BLaER1 (cell line): ENCODE measurements around the gene SLC2A11.
"Not testable (repeated sequence)": the region's sequence is repeated elsewhere in the genome, so short reads cannot be mapped to it uniquely, and the experiment has no call there.

Experiments
- H3K27ac ChIP-seq: shearing (Covaris generic); formaldehyde crosslinking; 2 replicates; pipeline ENCODE4 v1.8.1; 2022
- H3K27me3 ChIP-seq: shearing (Covaris generic); formaldehyde crosslinking; 2 replicates; pipeline ENCODE4 v1.8.1; 2022
- H3K36me3 ChIP-seq: shearing (Covaris generic); formaldehyde crosslinking; 2 replicates; pipeline ENCODE4 v1.8.1; 2022
- H3K4me1 ChIP-seq: shearing (Covaris generic); formaldehyde crosslinking; 2 replicates; pipeline ENCODE4 v1.8.1; 2022
- H3K4me2 ChIP-seq: shearing (Covaris generic); formaldehyde crosslinking; 2 replicates; pipeline ENCODE4 v1.8.1; 2022
- H3K4me3 ChIP-seq: shearing (Covaris generic); formaldehyde crosslinking; 2 replicates; pipeline ENCODE4 v1.8.1; 2022
- H3K9ac ChIP-seq: shearing (Covaris generic); formaldehyde crosslinking; 2 replicates; pipeline ENCODE4 v1.8.1; 2022
- H3K9me3 ChIP-seq: shearing (Covaris generic); formaldehyde crosslinking; 2 replicates; pipeline ENCODE4 v1.8.1; 2022
- H4K20me1 ChIP-seq: shearing (Covaris generic); formaldehyde crosslinking; 2 replicates; pipeline ENCODE4 v1.8.1; 2022
- Cebpa-rat ChIP-seq: shearing (Covaris generic); IDR thresholded peaks from 2 replicates; pipeline ENCODE4 v1.8.1; 2022

The SLC2A11 gene

DNA sequence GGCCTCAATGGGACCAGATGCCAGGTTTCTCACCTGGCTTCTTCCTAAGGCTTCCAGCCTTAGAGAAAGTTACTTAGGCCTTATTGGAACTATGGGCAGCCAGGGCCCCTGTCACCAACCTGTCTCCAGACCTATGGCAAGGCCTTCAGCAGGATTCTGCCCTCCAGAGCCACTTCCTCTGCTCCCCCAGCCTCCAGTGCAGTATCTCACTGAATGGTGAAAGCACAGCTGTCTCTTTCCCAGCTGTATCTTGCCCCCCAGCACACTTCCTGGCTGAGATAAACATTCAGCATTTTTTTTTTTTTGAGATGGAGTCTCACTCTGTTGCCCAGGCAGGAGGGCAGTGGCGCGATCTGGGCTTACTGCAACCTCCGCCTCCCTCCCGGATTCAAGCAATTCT, 1.5 kb downstream of the SLC2A11 start:
- TF ChIP-seq Cebpa-rat, result no peak
- no peaks in the 10 kb centered on the region for H4K20me1 ChIP-seq
- H3K9me3 ChIP-seq, result no peaks in the 10 kb centered on the region
- H3K4me2 ChIP-seq, result peak overlapping the region; percentile 99
- peak overlapping the region; percentile 52; the same call in 1 of the 2 replicates for H3K9ac ChIP-seq
- peaks cover 5% of the 10 kb centered on the region; the same call in 1 of the 2 replicates for H3K36me3 ChIP-seq
- H3K4me3 ChIP-seq, result no peak overlapping the region
- H3K4me1 ChIP-seq, result peaks cover 24% of the 10 kb centered on the region
- H3K27ac ChIP-seq, result peak overlapping the region; percentile 10; the same call in 1 of the 2 replicates
- no peaks in the 10 kb centered on the region for H3K27me3 ChIP-seq

DNA sequence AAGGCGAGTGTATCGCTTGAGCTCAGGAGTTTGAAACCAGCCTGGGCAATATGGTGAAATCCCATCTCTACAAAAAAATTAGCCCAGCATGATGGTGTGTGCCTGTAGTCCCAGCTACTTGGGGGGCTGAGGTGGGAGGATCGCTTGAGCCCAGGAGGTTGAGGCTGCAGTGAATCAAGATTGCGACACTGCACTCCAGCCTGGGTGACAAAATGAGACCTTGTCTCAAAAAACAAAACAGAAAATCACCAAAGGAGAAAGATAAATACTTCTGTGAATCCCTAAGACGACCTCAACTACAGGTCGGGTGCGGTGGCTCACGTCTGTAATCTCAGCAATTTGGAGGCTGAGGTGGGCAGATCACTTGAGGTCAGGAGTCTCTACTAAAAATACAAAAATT, 2.5 kb downstream of the SLC2A11 start:
- H3K4me3 ChIP-seq, H3K27ac ChIP-seq, H3K4me2 ChIP-seq, H3K9me3 ChIP-seq, H3K9ac ChIP-seq, H4K20me1 ChIP-seq, H3K27me3 ChIP-seq, H3K36me3 ChIP-seq: not testable (repeated sequence)
- peaks cover 24% of the 10 kb centered on the region for H3K4me1 ChIP-seq
- 0 out of 2 replicates have a peak, but pooled peaks have one; percentile 40 for TF ChIP-seq Cebpa-rat

DNA sequence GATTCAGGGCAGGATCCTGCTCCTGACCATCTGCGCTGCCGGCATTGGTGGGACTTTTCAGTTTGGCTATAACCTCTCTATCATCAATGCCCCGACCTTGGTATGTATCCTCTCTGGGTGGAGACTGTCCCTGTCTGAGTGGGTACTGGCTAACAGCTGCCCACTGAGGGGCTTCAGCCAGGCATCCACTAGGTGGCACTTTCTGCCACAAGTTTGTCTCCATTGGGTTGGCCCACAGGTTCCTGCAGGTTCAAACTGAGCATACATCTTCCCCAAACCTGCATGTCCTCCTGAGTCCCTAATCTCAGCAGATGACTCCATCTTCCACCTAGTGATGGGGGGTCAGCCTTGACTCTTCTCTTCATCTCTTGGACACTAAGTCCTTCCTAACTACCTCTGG, 4.4 kb downstream of the SLC2A11 start:
- Histone ChIP-seq H3K9ac (no peak overlapping the region), H3K4me3 (no peak overlapping the region), H3K27ac (no peak overlapping the region), H3K27me3 (no peaks in the 10 kb centered on the region), H3K9me3 (no peaks in the 10 kb centered on the region), H3K36me3 (peaks cover 13% of the 10 kb centered on the region; the same call in 1 of the 2 replicates), H4K20me1 (no peaks in the 10 kb centered on the region), H3K4me2 (no peak overlapping the region), H3K4me1 (peaks cover 18% of the 10 kb centered on the region)
- TF ChIP-seq Cebpa-rat, result no peak

DNA sequence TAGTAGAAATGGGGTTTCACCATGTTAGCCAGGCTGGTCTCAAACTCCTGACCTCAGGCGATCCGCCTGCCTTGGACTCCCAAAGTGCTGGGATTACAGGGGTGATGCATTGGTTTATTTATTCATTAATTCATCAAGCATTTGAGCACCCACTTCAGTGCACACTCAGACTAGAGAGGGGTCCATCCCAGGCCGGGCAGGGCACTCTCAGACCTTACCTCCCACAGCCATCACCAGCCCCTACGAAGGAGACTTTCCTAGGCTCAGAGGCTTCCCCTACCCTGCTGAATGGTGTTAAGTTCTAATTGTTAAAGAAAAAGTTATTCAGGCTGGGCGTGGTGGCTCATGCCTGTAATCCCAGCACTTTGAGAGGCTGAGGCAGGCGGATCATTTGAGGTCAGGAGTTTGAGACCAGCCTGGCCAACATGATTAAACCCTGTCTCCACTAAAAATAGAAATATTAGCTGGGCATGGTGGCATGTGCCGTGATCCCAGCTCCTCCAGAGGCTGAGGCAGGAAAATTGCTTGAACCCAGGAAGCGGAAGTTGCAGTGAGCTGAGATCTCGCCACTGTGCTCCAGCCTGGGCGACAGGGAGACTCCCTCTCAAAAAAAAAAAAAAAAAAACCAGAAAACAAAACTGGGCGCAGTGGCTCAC, 7.0 kb downstream of the SLC2A11 start:
- not testable (repeated sequence) for H3K4me3 ChIP-seq, H3K4me2 ChIP-seq, H3K27me3 ChIP-seq, H3K9me3 ChIP-seq, H3K4me1 ChIP-seq, H3K9ac ChIP-seq, H4K20me1 ChIP-seq, H3K27ac ChIP-seq
- peaks cover 36% of the 10 kb centered on the region for H3K36me3 ChIP-seq

DNA sequence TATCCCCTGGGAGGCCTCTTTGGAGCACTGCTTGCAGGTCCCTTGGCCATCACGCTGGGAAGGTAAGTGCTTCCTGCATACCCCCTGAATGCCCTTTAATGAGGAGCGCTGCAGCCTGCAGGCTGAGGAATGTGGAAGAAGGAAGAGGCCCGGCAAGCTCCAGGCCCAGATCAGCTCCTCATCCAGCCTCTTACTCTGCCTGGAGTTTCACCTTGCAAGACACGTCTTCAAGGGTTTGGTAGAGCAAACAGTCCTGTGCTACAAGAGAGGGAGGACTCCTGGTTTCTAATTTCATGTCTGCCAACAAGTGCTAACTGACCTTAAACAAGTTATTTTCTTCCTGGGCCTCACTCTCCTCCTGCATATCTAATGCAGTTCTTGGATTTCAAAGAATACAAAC, 10.9 kb downstream of the SLC2A11 start:
- Histone ChIP-seq H3K27ac (no peak overlapping the region), H3K4me3 (no peak overlapping the region), H3K4me2 (no peak overlapping the region), H3K9ac (no peak overlapping the region), H3K27me3 (no peaks in the 10 kb centered on the region), H3K4me1 (no peaks in the 10 kb centered on the region), H3K36me3 (peaks cover 39% of the 10 kb centered on the region), H4K20me1 (no peaks in the 10 kb centered on the region), H3K9me3 (no peaks in the 10 kb centered on the region)
- TF ChIP-seq Cebpa-rat, result no peak

DNA sequence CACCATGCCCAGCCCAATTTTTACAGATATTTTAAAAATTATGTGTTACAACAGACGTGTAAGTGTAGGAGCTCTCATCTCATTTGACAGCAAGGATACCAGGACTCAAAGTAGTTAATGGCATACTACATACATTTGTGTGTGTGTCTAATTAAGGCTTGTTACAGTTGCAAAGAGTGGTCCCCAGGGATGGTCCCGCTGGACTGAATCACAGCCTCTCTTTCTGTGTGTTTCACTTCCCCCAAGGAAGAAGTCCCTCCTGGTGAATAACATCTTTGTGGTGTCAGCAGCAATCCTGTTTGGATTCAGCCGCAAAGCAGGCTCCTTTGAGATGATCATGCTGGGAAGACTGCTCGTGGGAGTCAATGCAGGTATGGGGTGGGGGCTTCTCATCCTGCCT, 17.2 kb downstream of the SLC2A11 start:
- Histone ChIP-seq H3K9me3 (peaks cover 7% of the 10 kb centered on the region; the same call in 1 of the 2 replicates), H3K4me3 (no peak overlapping the region), H3K27ac (no peak overlapping the region), H3K36me3 (peaks cover 49% of the 10 kb centered on the region), H4K20me1 (no peaks in the 10 kb centered on the region), H3K4me1 (peaks cover 30% of the 10 kb centered on the region), H3K4me2 (peak overlapping the region; percentile 86), H3K27me3 (no peaks in the 10 kb centered on the region), H3K9ac (peak overlapping the region; percentile 50; the same call in 1 of the 2 replicates)
- TF ChIP-seq Cebpa-rat, result no peak

DNA sequence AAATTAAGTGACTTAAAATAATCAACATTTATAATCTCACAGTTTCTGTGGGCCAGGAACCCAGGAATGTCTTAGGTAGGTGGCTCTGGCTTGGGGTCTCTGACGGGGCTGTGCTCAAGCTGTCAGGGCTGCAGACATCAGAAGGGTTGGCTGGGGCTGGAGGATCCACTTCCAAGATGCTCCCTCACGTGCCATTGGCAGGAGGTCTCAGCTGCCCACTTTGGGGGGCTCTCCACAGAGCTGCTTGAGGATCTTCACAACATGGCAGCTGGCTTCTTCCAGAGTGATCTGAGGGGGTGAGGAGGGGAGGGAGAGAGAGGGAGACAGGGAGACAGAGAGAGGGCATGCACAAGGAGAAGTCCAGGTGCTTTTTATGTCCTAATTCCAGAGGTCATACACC, 18.1 kb downstream of the SLC2A11 start:
- no peak for TF ChIP-seq Cebpa-rat
- no peaks in the 10 kb centered on the region for H3K27me3 ChIP-seq
- no peak overlapping the region for H3K4me3 ChIP-seq
- peaks cover 46% of the 10 kb centered on the region for H3K36me3 ChIP-seq
- no peak overlapping the region for H3K4me2 ChIP-seq
- no peak overlapping the region for H3K9ac ChIP-seq
- 0 out of 2 replicates have a peak overlapping the region, but pooled peaks have one; percentile 11 for H3K27ac ChIP-seq
- H4K20me1 ChIP-seq, result no peaks in the 10 kb centered on the region
- peaks cover 30% of the 10 kb centered on the region for H3K4me1 ChIP-seq
- H3K9me3 ChIP-seq, result peaks cover 10% of the 10 kb centered on the region; the same call in 1 of the 2 replicates

DNA sequence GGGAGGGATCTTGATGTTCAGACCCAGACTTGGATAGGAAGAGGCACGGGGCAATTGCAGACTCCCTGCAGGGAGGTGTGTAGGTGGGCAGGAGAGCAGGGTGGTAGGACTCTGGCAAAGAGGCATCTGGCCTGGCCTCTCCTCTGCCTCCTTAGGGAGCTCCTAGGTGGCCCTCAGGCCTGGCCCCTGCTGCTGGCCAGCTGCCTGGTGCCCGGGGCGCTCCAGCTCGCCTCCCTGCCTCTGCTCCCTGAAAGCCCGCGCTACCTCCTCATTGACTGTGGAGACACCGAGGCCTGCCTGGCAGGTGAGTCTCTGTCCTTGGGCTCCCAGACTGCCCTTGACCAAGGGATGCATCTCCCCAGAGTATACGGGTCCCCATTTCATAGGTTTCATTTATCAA, 19.9 kb downstream of the SLC2A11 start:
- no peak overlapping the region for H3K4me2 ChIP-seq
- H3K4me3 ChIP-seq, result no peak overlapping the region
- TF ChIP-seq Cebpa-rat, result no peak
- no peaks in the 10 kb centered on the region for H3K27me3 ChIP-seq
- no peak overlapping the region for H3K9ac ChIP-seq
- no peaks in the 10 kb centered on the region for H4K20me1 ChIP-seq
- H3K36me3 ChIP-seq, result peaks cover 57% of the 10 kb centered on the region
- H3K4me1 ChIP-seq, result peaks cover 30% of the 10 kb centered on the region
- no peak overlapping the region for H3K27ac ChIP-seq
- H3K9me3 ChIP-seq, result peaks cover 10% of the 10 kb centered on the region; the same call in 1 of the 2 replicates

DNA sequence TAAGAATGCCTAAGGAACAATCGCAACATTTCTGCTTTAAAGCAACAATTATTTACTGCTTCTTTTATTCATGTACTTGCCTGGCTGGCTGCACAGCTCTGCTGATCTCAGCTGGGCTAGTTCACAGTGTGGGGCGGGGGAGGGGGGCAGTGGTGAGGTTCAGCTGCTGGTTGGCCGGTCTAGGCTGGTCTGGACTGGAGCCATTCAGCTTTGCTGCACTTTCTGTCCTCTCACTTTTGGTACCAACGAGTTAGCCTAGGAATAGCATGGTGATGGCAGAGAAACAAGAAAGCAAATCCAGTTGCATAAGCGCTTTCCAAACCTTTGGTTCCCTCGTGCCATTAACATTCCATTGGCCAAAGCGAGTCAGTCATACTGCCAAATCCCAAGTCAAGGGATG, 20.5 kb downstream of the SLC2A11 start:
- Histone ChIP-seq H3K4me2 (no peak overlapping the region), H3K9me3 (peaks cover 10% of the 10 kb centered on the region; the same call in 1 of the 2 replicates), H3K9ac (no peak overlapping the region), H3K27me3 (no peaks in the 10 kb centered on the region), H3K4me3 (no peak overlapping the region), H4K20me1 (no peaks in the 10 kb centered on the region), H3K4me1 (peaks cover 30% of the 10 kb centered on the region), H3K36me3 (peaks cover 63% of the 10 kb centered on the region), H3K27ac (no peak overlapping the region)
- TF ChIP-seq Cebpa-rat, result no peak

DNA sequence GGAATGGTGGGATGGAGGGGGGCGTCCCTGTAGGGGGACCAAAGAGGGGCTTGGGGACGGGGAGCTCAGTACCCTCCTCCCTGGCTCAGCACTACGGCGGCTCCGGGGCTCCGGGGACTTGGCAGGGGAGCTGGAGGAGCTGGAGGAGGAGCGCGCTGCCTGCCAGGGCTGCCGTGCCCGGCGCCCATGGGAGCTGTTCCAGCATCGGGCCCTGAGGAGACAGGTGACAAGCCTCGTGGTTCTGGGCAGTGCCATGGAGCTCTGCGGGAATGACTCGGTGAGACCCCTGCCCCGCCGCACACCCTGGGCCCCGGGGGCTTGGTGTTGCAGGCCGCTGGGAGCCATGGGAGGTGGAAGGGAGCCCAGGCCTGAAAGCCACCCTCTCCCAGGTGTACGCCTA, 24.7 kb downstream of the SLC2A11 start:
- H3K9me3 ChIP-seq, result peaks cover 10% of the 10 kb centered on the region; the same call in 1 of the 2 replicates
- H3K27me3 ChIP-seq, result no peaks in the 10 kb centered on the region
- H3K4me1 ChIP-seq, result peaks cover 10% of the 10 kb centered on the region; the same call in 1 of the 2 replicates
- no peaks in the 10 kb centered on the region for H4K20me1 ChIP-seq
- no peak overlapping the region for H3K27ac ChIP-seq
- no peak overlapping the region for H3K4me3 ChIP-seq
- no peak overlapping the region for H3K4me2 ChIP-seq
- no peak for TF ChIP-seq Cebpa-rat
- H3K36me3 ChIP-seq, result peaks cover 44% of the 10 kb centered on the region
- no peak overlapping the region for H3K9ac ChIP-seq

DNA sequence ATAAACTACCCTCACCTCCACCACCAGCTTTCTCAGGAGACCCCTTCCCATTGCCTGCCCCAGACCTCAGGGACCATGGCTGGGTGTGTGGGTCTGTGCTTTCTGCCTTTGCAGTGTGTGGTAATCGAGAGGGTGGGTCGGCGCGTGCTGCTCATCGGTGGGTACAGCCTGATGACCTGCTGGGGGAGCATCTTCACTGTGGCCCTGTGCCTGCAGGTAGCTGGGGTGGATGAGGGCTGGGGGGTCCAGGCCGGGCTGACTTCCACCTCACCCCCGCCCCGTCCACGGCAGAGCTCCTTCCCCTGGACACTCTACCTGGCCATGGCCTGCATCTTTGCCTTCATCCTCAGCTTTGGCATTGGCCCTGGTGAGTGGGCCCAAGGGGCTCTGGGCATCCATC, 26.0 kb downstream of the SLC2A11 start:
- Histone ChIP-seq H3K9ac (no peak overlapping the region), H4K20me1 (no peaks in the 10 kb centered on the region), H3K27ac (no peak overlapping the region), H3K9me3 (peaks cover 10% of the 10 kb centered on the region; the same call in 1 of the 2 replicates), H3K36me3 (peaks cover 32% of the 10 kb centered on the region), H3K27me3 (no peaks in the 10 kb centered on the region), H3K4me3 (no peak overlapping the region), H3K4me2 (no peak overlapping the region), H3K4me1 (peaks cover 15% of the 10 kb centered on the region; the same call in 1 of the 2 replicates)
- TF ChIP-seq Cebpa-rat, result no peak
